Tibial nerve (tissue), 4 donors: ENCODE results near the gene ZNF385C. TPM values are rescaled to one million over a fixed set of nuclear protein-coding genes. Genes with fewer than 3 reads are reported as not detected.
"Not testable (repeated sequence)": the region's sequence is repeated elsewhere in the genome, so short reads cannot be mapped to it uniquely, and the experiment has no call there.

ENCODE experiments used
- DNase-seq, 2 donors: peaks; one replicate each; pipeline ENCODE4 v3.0.0-alpha.2; 2019; ENCODE audit warnings: low spot score in 2 of 2
- H3K27ac ChIP-seq, 4 donors: fragments of 200-600 bp; sonication (generic) in 3 of 4; one replicate each; pipeline ENCODE4 v1.5.1; 2017 to 2019; ENCODE audit warnings: mild to moderate bottlenecking in 1 of 4
- H3K27me3 ChIP-seq, 2 donors: fragments of 200-600 bp; sonication (generic) in 1 of 2; one replicate each; pipeline versions ENCODE4 v1.5.1 to v1.6.0; 2017 to 2019
- H3K36me3 ChIP-seq, 3 donors: fragments of 200-600 bp; sonication (generic); one replicate each; pipeline ENCODE4 v1.5.1; 2018 to 2019
- H3K4me1 ChIP-seq, 4 donors: fragments of 200-600 bp; sonication (generic) in 3 of 4; one replicate each; pipeline ENCODE4 v1.5.1; 2017 to 2019
- H3K4me3 ChIP-seq, 4 donors: fragments of 200-600 bp; sonication (generic) in 3 of 4; one replicate each; pipeline ENCODE4 v1.5.1; 2017 to 2019; ENCODE audit warnings: mild to moderate bottlenecking in 1 of 4, moderate library complexity in 1 of 4
- H3K9me3 ChIP-seq, 4 donors: fragments of 200-600 bp; sonication (generic) in 3 of 4; one replicate each; pipeline ENCODE4 v1.5.1; 2017 to 2019
- CTCF ChIP-seq, 5 experiments: fragments of 200-600 bp in 3 of 5; fragments of 450-650 bp in 2 of 5; sonication (generic) in 3 of 5; IDR thresholded peaks; one replicate each; pipeline ENCODE4 v1.5.1; 2016 to 2019; ENCODE audit warnings: antibody characterized with exemption in 5 of 5, mild to moderate bottlenecking in 3 of 5, moderate library complexity in 2 of 5
- EP300 ChIP-seq, 2 donors: sonication (generic); formaldehyde crosslinking; IDR thresholded peaks; one replicate each; pipeline ENCODE4 v1.6.1; 2017; ENCODE audit warnings: antibody characterized with exemption in 2 of 2, mild to moderate bottlenecking in 1 of 2
- POLR2A ChIP-seq, 2 donors: fragments of 450-650 bp; IDR thresholded peaks; one replicate each; pipeline ENCODE4 v1.6.1; 2017; ENCODE audit warnings: antibody characterized with exemption in 2 of 2, mild to moderate bottlenecking in 2 of 2, moderate library complexity in 2 of 2
- WGBS, 2 donors: methylation state at CpG; one replicate each; pipeline ENCODE4 v1.1.5; 2018; 5-methylcytosine and 5-hydroxymethylcytosine counted together
- total RNA-seq, 4 donors: library from RNA; depleted of rRNA; stranded (reverse); fragments of >200 nt; gene quantifications; one replicate each; pipeline ENCODE4 v1.1.0, GENCODE V29; 2016

ZNF385C gene
- total RNA-seq, 4 donors from 2014 or later: 0.20 to 1.5 TPM; not detected in 2

- Histone ChIP-seq H3K4me1 (peaks cover 4 to 74% (median 48%) of the 10 kb centered on the region in 4 donors), H3K9me3 (no peaks in the 10 kb centered on the region), H3K36me3 (peaks cover 0 to 13% (median 6%) of the 10 kb centered on the region in 3 donors), H3K27ac (peak overlapping the region; percentile 73 to 94 (median 90)), H3K4me3 (peak overlapping the region; percentile 56 to 82 (median 74)), H3K27me3 (no peaks in the 10 kb centered on the region)
- WGBS, 2 donors: 3 to 6% methylated on average over 11 of the region's 11 CpGs
- DNase-seq: no peak
- TF ChIP-seq EP300 (IDR thresholded peaks at IDR 0.05): no peak
- no peak for TF ChIP-seq CTCF (IDR thresholded peaks at IDR 0.05)
- no peak for TF ChIP-seq POLR2A (IDR thresholded peaks at IDR 0.05)
Observed at GRCh38 chr17:42017866-42018200, 80.4 kb downstream of the ZNF385C start.

GRCh38 chr17:42016941-42017865, 81.1 kb downstream of the ZNF385C start, which contains the start of gene DNAJC7:
Gene DNAJC7 (minus strand): TSS chr17:42017439. CDS start chr17:42017416, 23 bp downstream.
- no peaks in the 10 kb centered on the region for H3K9me3 ChIP-seq
- peaks cover 4 to 77% (median 52%) of the 10 kb centered on the region in 4 donors for H3K4me1 ChIP-seq

GRCh38 chr17:42016411-42016831, 81.9 kb downstream of the ZNF385C start:
- DNase-seq: no peak
- H3K4me3 ChIP-seq: peak overlapping the region; percentile 56 to 82 (median 74)
- H3K36me3 ChIP-seq: no peaks in the 10 kb centered on the region
- no peak for TF ChIP-seq CTCF (IDR thresholded peaks at IDR 0.05)
- TF ChIP-seq POLR2A (IDR thresholded peaks at IDR 0.05): no peak
- no peak for TF ChIP-seq EP300 (IDR thresholded peaks at IDR 0.05)
- H3K9me3 ChIP-seq: no peaks in the 10 kb centered on the region
- H3K4me1 ChIP-seq: peaks cover 4 to 77% (median 51%) of the 10 kb centered on the region in 4 donors
- 4% methylated on average over 12 of the region's 12 CpGs for WGBS, 2 donors
- H3K27me3 ChIP-seq: no peaks in the 10 kb centered on the region
- peak overlapping the region; percentile 73 to 94 (median 90) for H3K27ac ChIP-seq

More at GRCh38 chr17:42016941-42017865, 81.1 kb downstream of the ZNF385C start, which contains the start of gene DNAJC7:
- Histone ChIP-seq H3K4me3 (peak within 1 kb of the TSS; percentile 56 to 82 (median 74)), H3K27ac (peak within 1 kb of the TSS; percentile 73 to 94 (median 90)), H3K36me3 (peaks cover 0 to 7% (median under 1%) of the 10 kb centered on the region in 3 donors), H3K27me3 (no peaks in the 10 kb centered on the region)
- peak; percentile 78 to 84 for DNase-seq
- WGBS, 2 donors: 0 to 1% methylated on average over 18 to 47 of the region's 70 CpGs
- TF ChIP-seq EP300 (IDR thresholded peaks at IDR 0.05) (peak in 1 of 2 donors; percentile 91), CTCF (IDR thresholded peaks at IDR 0.05) (peak in 2 of 5 experiments; percentile 11 to 52), POLR2A (IDR thresholded peaks at IDR 0.05) (peak in 1 of 2 donors; percentile 54)

- WGBS, 2 donors: 80 to 84% methylated on average over 12 of the region's 12 CpGs
- not testable (repeated sequence) for H3K36me3 ChIP-seq, H3K27me3 ChIP-seq, DNase-seq, H3K4me3 ChIP-seq, H3K9me3 ChIP-seq
- Histone ChIP-seq H3K4me1 (peaks cover 0 to 87% (median 45%) of the 10 kb centered on the region in 4 donors), H3K27ac (peak overlapping the region in 2 of 4 donors; percentile 68 to 73)
Observed at GRCh38 chr17:42013740-42014139, 84.5 kb downstream of the ZNF385C start.

- not testable (repeated sequence) for H3K27me3 ChIP-seq, H3K4me3 ChIP-seq, H3K36me3 ChIP-seq, DNase-seq, H3K9me3 ChIP-seq
- Histone ChIP-seq H3K27ac (peak overlapping the region in 1 of 4 donors; percentile 68), H3K4me1 (peaks cover 0 to 91% (median 43%) of the 10 kb centered on the region in 4 donors)
- 68 to 75% methylated on average over 4 of the region's 4 CpGs for WGBS, 2 donors
Observed at GRCh38 chr17:42012363-42012762, 85.9 kb downstream of the ZNF385C start.
